Gastroesophageal sphincter (tissue), 3 donors: ENCODE measurements around the gene NPHP1.
"Not testable (repeated sequence)": the region's sequence is repeated elsewhere in the genome, so short reads cannot be mapped to it uniquely, and the experiment has no call there.

Source experiments
- EP300 ChIP-seq: sonication (generic); formaldehyde crosslinking; IDR thresholded peaks from one replicate; pipeline ENCODE4 v1.6.1; 2017; ENCODE audit warnings: antibody characterized with exemption, mild to moderate bottlenecking
- TF ChIP-seq, protein P1 (sequence below), 4 experiments: fragments of 200-600 bp in 2 of 4; fragments of 450-650 bp in 2 of 4; sonication (generic) in 1 of 4; IDR thresholded peaks; one replicate each; pipeline ENCODE4 v1.5.1; 2017 to 2019; ENCODE audit warnings: antibody characterized with exemption in 4 of 4, mild to moderate bottlenecking in 2 of 4, moderate library complexity in 2 of 4

DNA sequence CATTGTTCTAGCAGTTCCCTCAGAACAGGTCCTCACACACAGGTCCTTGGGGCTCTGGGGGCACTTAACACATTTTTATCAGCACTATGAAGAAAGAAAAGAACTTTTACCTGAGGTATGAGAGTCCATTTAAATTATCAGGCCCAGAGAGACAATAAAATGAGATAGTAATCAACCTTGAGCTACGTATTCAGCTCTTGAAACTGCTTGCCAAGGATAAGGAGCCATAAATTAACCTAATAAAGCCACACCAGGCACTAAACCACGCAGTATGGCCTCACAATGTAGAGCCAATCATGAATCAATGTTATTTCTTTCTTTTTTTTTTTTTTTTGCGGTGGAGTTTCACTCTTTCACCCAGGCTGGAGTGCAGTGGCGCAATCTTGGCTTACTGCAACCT, 126.7 kb downstream of the NPHP1 start:
- TF ChIP-seq, protein P1, sequence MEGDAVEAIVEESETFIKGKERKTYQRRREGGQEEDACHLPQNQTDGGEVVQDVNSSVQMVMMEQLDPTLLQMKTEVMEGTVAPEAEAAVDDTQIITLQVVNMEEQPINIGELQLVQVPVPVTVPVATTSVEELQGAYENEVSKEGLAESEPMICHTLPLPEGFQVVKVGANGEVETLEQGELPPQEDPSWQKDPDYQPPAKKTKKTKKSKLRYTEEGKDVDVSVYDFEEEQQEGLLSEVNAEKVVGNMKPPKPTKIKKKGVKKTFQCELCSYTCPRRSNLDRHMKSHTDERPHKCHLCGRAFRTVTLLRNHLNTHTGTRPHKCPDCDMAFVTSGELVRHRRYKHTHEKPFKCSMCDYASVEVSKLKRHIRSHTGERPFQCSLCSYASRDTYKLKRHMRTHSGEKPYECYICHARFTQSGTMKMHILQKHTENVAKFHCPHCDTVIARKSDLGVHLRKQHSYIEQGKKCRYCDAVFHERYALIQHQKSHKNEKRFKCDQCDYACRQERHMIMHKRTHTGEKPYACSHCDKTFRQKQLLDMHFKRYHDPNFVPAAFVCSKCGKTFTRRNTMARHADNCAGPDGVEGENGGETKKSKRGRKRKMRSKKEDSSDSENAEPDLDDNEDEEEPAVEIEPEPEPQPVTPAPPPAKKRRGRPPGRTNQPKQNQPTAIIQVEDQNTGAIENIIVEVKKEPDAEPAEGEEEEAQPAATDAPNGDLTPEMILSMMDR (IDR thresholded peaks at IDR 0.05), result not testable (repeated sequence)
- not testable (repeated sequence) for TF ChIP-seq EP300
